Neural progenitor cell (in vitro differentiated cells): Measurements from ENCODE around the gene REG4. TPM values are rescaled to one million over a fixed set of nuclear protein-coding genes. Genes with fewer than 3 reads are reported as not detected.
"Not testable (repeated sequence)": the region's sequence is repeated elsewhere in the genome, so short reads cannot be mapped to it uniquely, and the experiment has no call there.

Experiments used
- DNase-seq: peaks from one replicate; pipeline ENCODE4 v3.0.0-alpha.2; 2016; ENCODE audit warnings: low spot score
- H2AFZ ChIP-seq: fragments of 200-600 bp; sonication (generic); replicated peaks from 2 replicates; pipeline ENCODE4 v1.6.1; 2016; ENCODE audit warnings: antibody characterized with exemption
- H3F3A ChIP-seq: fragments of 200-600 bp; sonication (generic); 2 replicates; pipeline ENCODE4 v1.6.1; 2016; ENCODE audit warnings: antibody characterized with exemption, low read depth
- H3K27ac ChIP-seq: fragments of 200-600 bp; sonication (generic); 2 replicates; pipeline ENCODE4 v1.5.1; 2016; ENCODE audit warnings: mild to moderate bottlenecking
- H3K27me3 ChIP-seq: fragments of 200-600 bp; sonication (generic); 2 replicates; pipeline ENCODE4 v1.6.1; 2016; ENCODE audit warnings: mild to moderate bottlenecking, moderate library complexity
- H3K36me3 ChIP-seq: fragments of 200-600 bp; sonication (generic); 2 replicates; pipeline ENCODE4 v1.5.1; 2016
- H3K4me1 ChIP-seq: fragments of 200-600 bp; sonication (generic); 2 replicates; pipeline ENCODE4 v1.6.1; 2016; ENCODE audit warnings: mixed run types
- H3K4me2 ChIP-seq: fragments of 200-600 bp; sonication (generic); 2 replicates; pipeline ENCODE4 v1.6.1; 2016
- H3K4me3 ChIP-seq: fragments of 200-600 bp; sonication (generic); 2 replicates; pipeline ENCODE4 v1.5.1; 2016
- H3K79me2 ChIP-seq: fragments of 200-600 bp; sonication (generic); 2 replicates; pipeline ENCODE4 v1.6.1; 2016; ENCODE audit warnings: low read depth
- H3K9ac ChIP-seq: fragments of 200-600 bp; sonication (generic); 2 replicates; pipeline ENCODE4 v1.6.1; 2016
- H3K9me3 ChIP-seq: fragments of 200-600 bp; sonication (generic); 2 replicates; pipeline ENCODE4 v1.5.1; 2016; ENCODE audit warnings: low read depth
- H4K20me1 ChIP-seq: fragments of 200-600 bp; sonication (generic); 2 replicates; pipeline ENCODE4 v1.6.1; 2016; ENCODE audit warnings: low read depth
- H3K27ac Mint-ChIP-seq: 3 replicates; pipeline ENCODE4 v1.8.0; 2021; ENCODE audit warnings: mixed read lengths
- H3K27me3 Mint-ChIP-seq: 2 replicates; pipeline ENCODE4 v1.8.0; 2022; ENCODE audit warnings: low read depth, mild to moderate bottlenecking, inconsistent platforms, moderate library complexity, mixed read lengths; ENCODE audit not compliant: insufficient read depth
- H3K36me3 Mint-ChIP-seq: 3 replicates; pipeline ENCODE4 v1.8.0; 2021; ENCODE audit warnings: mixed read lengths
- H3K4me1 Mint-ChIP-seq: 3 replicates; pipeline ENCODE4 v1.8.0; 2021; ENCODE audit warnings: mixed read lengths
- H3K4me3 Mint-ChIP-seq: 3 replicates; pipeline ENCODE4 v1.8.0; 2021; ENCODE audit warnings: mild to moderate bottlenecking, moderate library complexity, mixed read lengths
- H3K9me3 Mint-ChIP-seq: 3 replicates; pipeline ENCODE4 v1.8.0; 2020; ENCODE audit warnings: mixed read lengths
- CTCF ChIP-seq: fragments of 200-600 bp; sonication (generic); IDR thresholded peaks from 2 replicates; pipeline ENCODE4 v1.5.1; 2017; ENCODE audit warnings: antibody characterized with exemption, mild to moderate bottlenecking
- EZH2 ChIP-seq: fragments of 200-600 bp; sonication (generic); IDR thresholded peaks from 2 replicates; pipeline ENCODE4 v1.6.1; 2017; ENCODE audit warnings: antibody characterized with exemption, mild to moderate bottlenecking, moderate library complexity
- EZH2phosphoT487 ChIP-seq: fragments of 200-600 bp; sonication (generic); IDR thresholded peaks from 2 replicates; pipeline ENCODE4 v1.6.1; 2017; ENCODE audit warnings: antibody characterized with exemption
- total RNA-seq: library from RNA; depleted of rRNA; stranded (reverse); fragments of >200 nt; gene quantifications from 2 replicates; pipeline ENCODE4 v1.2.3, GENCODE V29; 2015; ENCODE audit warnings: low replicate concordance

The REG4 gene
- total RNA-seq, 1 donor from 2014 or later: not detected

- no peak for TF ChIP-seq EZH2
- no peak for TF ChIP-seq EZH2phosphoT487
- no peak for TF ChIP-seq CTCF
- no peak overlapping the region for H3K4me2 ChIP-seq
- Mint-ChIP-seq H3K4me3 (no peak overlapping the region), H3K4me1 (peaks cover 15% of the 10 kb centered on the region), H3K9me3 (no peaks in the 10 kb centered on the region), H3K27me3 (no peaks in the 10 kb centered on the region), H3K27ac (no peak overlapping the region), H3K36me3 (no peaks in the 10 kb centered on the region)
- H3K9me3 ChIP-seq: no peaks in the 10 kb centered on the region
- no peaks in the 10 kb centered on the region for H3K79me2 ChIP-seq
- no peaks in the 10 kb centered on the region for H4K20me1 ChIP-seq
- no peak overlapping the region for H2AFZ ChIP-seq
- H3K27ac ChIP-seq: no peak overlapping the region
- H3K27me3 ChIP-seq: no peaks in the 10 kb centered on the region
- no peak overlapping the region for H3K9ac ChIP-seq
- no peaks in the 10 kb centered on the region for H3F3A ChIP-seq
- H3K36me3 ChIP-seq: no peaks in the 10 kb centered on the region
- DNase-seq: no peak
- H3K4me1 ChIP-seq: no peaks in the 10 kb centered on the region
- H3K4me3 ChIP-seq: no peak overlapping the region
Observed at GRCh38 chr1:119853155-119853554, 41.9 kb upstream of the REG4 start.

- peak; percentile 60 for TF ChIP-seq CTCF
- not testable (repeated sequence) for H3K9me3 Mint-ChIP-seq, H2AFZ ChIP-seq, H3K4me1 ChIP-seq, H3K9ac ChIP-seq, DNase-seq, H3K4me1 Mint-ChIP-seq, H3F3A ChIP-seq, H3K4me2 ChIP-seq, H3K27ac ChIP-seq, H3K27ac Mint-ChIP-seq, H3K4me3 ChIP-seq, H3K36me3 Mint-ChIP-seq, H3K9me3 ChIP-seq, H3K79me2 ChIP-seq, H4K20me1 ChIP-seq, H3K27me3 Mint-ChIP-seq, H3K4me3 Mint-ChIP-seq, H3K36me3 ChIP-seq, H3K27me3 ChIP-seq
Observed at GRCh38 chr1:119844206-119844605, 32.9 kb upstream of the REG4 start.

GRCh38 chr1:119841306-119841705 is 30.0 kb upstream of the REG4 start:
- no peaks in the 10 kb centered on the region for H3F3A ChIP-seq
- peaks cover 2% of the 10 kb centered on the region for H3K4me1 Mint-ChIP-seq
- no peaks in the 10 kb centered on the region for H3K9me3 ChIP-seq
- no peak overlapping the region for H2AFZ ChIP-seq
- no peak overlapping the region for H3K4me3 Mint-ChIP-seq
- H3K36me3 Mint-ChIP-seq: no peaks in the 10 kb centered on the region
- H3K36me3 ChIP-seq: no peaks in the 10 kb centered on the region
- no peak overlapping the region for H3K9ac ChIP-seq
- no peaks in the 10 kb centered on the region for H3K79me2 ChIP-seq
- H3K4me3 ChIP-seq: no peak overlapping the region
- no peaks in the 10 kb centered on the region for H3K4me1 ChIP-seq
- no peaks in the 10 kb centered on the region for H4K20me1 ChIP-seq
- no peak overlapping the region for H3K4me2 ChIP-seq
- H3K27me3 ChIP-seq: no peaks in the 10 kb centered on the region
- DNase-seq: no peak
- H3K9me3 Mint-ChIP-seq: no peaks in the 10 kb centered on the region
- peaks cover 6% of the 10 kb centered on the region for H3K27me3 Mint-ChIP-seq
- no peak overlapping the region for H3K27ac ChIP-seq
- TF ChIP-seq EZH2phosphoT487 (no peak), CTCF (no peak), EZH2 (no peak)
- no peak overlapping the region for H3K27ac Mint-ChIP-seq

- no peak overlapping the region for H3K4me3 ChIP-seq
- Mint-ChIP-seq H3K27me3 (peaks cover 6% of the 10 kb centered on the region), H3K36me3 (no peaks in the 10 kb centered on the region), H3K27ac (no peak overlapping the region), H3K4me3 (no peak overlapping the region), H3K9me3 (no peaks in the 10 kb centered on the region), H3K4me1 (peaks cover 2% of the 10 kb centered on the region)
- H3K27ac ChIP-seq: no peak overlapping the region
- H3F3A ChIP-seq: no peaks in the 10 kb centered on the region
- H3K36me3 ChIP-seq: no peaks in the 10 kb centered on the region
- H2AFZ ChIP-seq: no peak overlapping the region
- TF ChIP-seq EZH2phosphoT487: no peak
- no peak for DNase-seq
- H3K4me2 ChIP-seq: no peak overlapping the region
- no peak overlapping the region for H3K9ac ChIP-seq
- no peaks in the 10 kb centered on the region for H3K9me3 ChIP-seq
- no peaks in the 10 kb centered on the region for H3K4me1 ChIP-seq
- no peaks in the 10 kb centered on the region for H4K20me1 ChIP-seq
- H3K27me3 ChIP-seq: no peaks in the 10 kb centered on the region
- H3K79me2 ChIP-seq: no peaks in the 10 kb centered on the region
Observed at GRCh38 chr1:119840745-119841144, 29.5 kb upstream of the REG4 start.
